SK-N-SH treated with all-trans-retinoic acid at 6 μM for 48 hours (cell line): Measurements from ENCODE around the gene DENND6A.

Source experiments
- ATAC-seq: fragments of 200-7000 bp; cut with Tn5 transposase; 3 replicates; pipeline ENCODE4 v1.9.1; 2020; ENCODE audit warnings: mild to moderate bottlenecking, moderate library complexity
- ARNTL ChIP-seq: fragments of 450-650 bp; formaldehyde crosslinking; IDR thresholded peaks from 2 replicates; pipeline ENCODE4 v1.5.0; 2020; ENCODE audit warnings: low read depth, mild to moderate bottlenecking, moderate library complexity, borderline replicate concordance
- CSDC2 ChIP-seq: fragments of 250-450 bp; sonication (Bioruptor Pico); IDR thresholded peaks from 2 replicates; pipeline ENCODE4 v1.5.0; 2020; ENCODE audit warnings: mild to moderate bottlenecking, moderate library complexity
- ESRRG ChIP-seq: fragments of 250-450 bp; sonication (Bioruptor Pico); IDR thresholded peaks from 2 replicates; pipeline ENCODE4 v1.6.1; 2021; ENCODE audit warnings: mild to moderate bottlenecking
- GLIS3 ChIP-seq: fragments of 250-450 bp; sonication (Bioruptor Pico); IDR thresholded peaks from 2 replicates; pipeline ENCODE4 v1.5.0; 2020; ENCODE audit warnings: mild to moderate bottlenecking, moderate library complexity
- ISL1 ChIP-seq: fragments of 250-450 bp; sonication (Bioruptor Pico); IDR thresholded peaks from 2 replicates; pipeline ENCODE4 v2.1.2; 2022; ENCODE audit warnings: mild to moderate bottlenecking, moderate library complexity
- RARB ChIP-seq: fragments of 250-450 bp; sonication (Bioruptor Pico); IDR thresholded peaks from 2 replicates; pipeline ENCODE4 v1.8.0; 2021; ENCODE audit warnings: mild to moderate bottlenecking, moderate library complexity
- TCF4 ChIP-seq: fragments of 250-450 bp; sonication (Bioruptor Pico); IDR thresholded peaks from 2 replicates; pipeline ENCODE4 v1.8.0; 2021; ENCODE audit warnings: mild to moderate bottlenecking, moderate library complexity, borderline replicate concordance
- ZC3H10 ChIP-seq: fragments of 250-450 bp; sonication (Bioruptor Pico); IDR thresholded peaks from 2 replicates; pipeline ENCODE4 v1.5.1; 2021; ENCODE audit warnings: mild to moderate bottlenecking, moderate library complexity
- ZFP3 ChIP-seq: fragments of 250-450 bp; sonication (Bioruptor Pico); IDR thresholded peaks from 2 replicates; pipeline ENCODE4 v1.5.0; 2020; ENCODE audit warnings: mild to moderate bottlenecking, moderate library complexity
- ZFP30 ChIP-seq: fragments of 450-650 bp; formaldehyde crosslinking; IDR thresholded peaks from 2 replicates; pipeline ENCODE4 v1.5.0; 2022; ENCODE audit warnings: mild to moderate bottlenecking, moderate library complexity
- ZNF565 ChIP-seq: fragments of 450-650 bp; formaldehyde crosslinking; conservative IDR thresholded peaks from 2 replicates; pipeline ENCODE4 v1.5.0; 2020; ENCODE audit warnings: low read depth, mild to moderate bottlenecking, moderate library complexity
- ZNF70 ChIP-seq: fragments of 450-650 bp; formaldehyde crosslinking; IDR thresholded peaks from 2 replicates; pipeline ENCODE4 v1.5.0; 2020; ENCODE audit warnings: mild to moderate bottlenecking, moderate library complexity
- TF ChIP-seq, protein P1 (sequence below): fragments of 250-450 bp; sonication (Bioruptor Pico); IDR thresholded peaks from 2 replicates; pipeline ENCODE4 v1.8.0; 2020; ENCODE audit warnings: mild to moderate bottlenecking, moderate library complexity, borderline replicate concordance
- TF ChIP-seq, protein P2 (sequence below): fragments of 250-450 bp; sonication (Bioruptor Pico); IDR thresholded peaks from 2 replicates; pipeline ENCODE4 v1.5.1; 2021; ENCODE audit warnings: mild to moderate bottlenecking, moderate library complexity
- TF ChIP-seq, protein P3 (sequence below): fragments of 250-450 bp; sonication (Bioruptor Pico); IDR thresholded peaks from 2 replicates; pipeline ENCODE4 v1.5.0; 2020; ENCODE audit warnings: mild to moderate bottlenecking, moderate library complexity

Gene DENND6A, protein sequence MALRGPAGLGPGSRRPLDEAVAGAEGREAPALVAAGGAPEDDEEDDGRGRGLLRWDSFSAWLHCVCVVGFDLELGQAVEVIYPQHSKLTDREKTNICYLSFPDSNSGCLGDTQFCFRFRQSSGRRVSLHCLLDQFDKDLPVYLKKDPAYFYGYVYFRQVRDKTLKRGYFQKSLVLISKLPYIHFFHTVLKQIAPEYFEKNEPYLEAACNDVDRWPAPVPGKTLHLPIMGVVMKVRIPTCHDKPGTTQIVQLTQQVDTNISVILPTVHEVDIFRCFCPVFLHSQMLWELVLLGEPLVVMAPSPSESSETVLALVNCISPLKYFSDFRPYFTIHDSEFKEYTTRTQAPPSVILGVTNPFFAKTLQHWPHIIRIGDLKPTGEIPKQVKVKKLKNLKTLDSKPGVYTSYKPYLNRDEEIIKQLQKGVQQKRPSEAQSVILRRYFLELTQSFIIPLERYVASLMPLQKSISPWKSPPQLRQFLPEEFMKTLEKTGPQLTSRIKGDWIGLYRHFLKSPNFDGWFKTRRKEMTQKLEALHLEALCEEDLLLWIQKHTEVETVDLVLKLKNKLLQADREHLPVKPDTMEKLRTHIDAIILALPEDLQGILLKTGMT

DNA sequence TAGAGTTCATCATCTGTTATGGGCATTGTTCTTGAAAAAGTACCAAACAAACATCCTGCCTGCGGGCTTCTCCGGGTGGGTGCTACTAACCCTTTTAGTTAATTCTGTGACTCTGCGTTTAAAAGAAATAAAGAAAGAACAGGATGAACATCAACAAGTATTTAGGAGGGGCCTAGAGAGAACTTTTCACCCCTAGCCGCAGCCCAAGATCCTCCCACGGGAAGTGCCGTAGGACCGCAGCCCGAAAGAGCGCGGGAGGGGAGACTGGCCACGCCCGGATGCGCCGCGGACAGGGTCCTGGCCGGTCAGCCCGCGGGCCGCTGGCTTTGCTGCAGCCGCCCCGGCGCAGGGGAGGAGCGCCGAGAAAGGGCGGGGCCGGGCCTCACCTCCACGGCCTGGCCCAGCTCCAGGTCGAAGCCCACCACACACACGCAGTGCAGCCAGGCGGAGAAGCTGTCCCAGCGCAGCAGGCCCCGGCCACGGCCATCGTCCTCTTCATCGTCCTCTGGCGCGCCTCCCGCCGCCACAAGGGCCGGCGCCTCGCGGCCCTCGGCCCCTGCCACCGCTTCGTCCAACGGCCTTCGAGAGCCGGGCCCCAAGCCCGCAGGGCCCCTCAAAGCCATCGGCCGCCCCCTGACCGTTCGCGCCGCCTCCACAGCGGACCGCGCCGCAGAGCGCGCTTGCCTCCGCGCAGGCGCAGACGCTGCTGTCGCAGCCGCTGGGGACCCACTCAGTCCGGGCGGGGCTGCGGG, at the start of gene DENND6A:
DENND6A (minus strand) TSS at position 682 of the 752 bp plus-strand sequence; CDS start at position 623, 59 bp downstream.
- TF ChIP-seq ZFP30 (CRISPR knock-in tag) (no peak), ZFP3 (CRISPR knock-in tag) (0 out of 2 replicates have a peak, but pooled peaks have one; percentile 52), ZNF565 (CRISPR knock-in tag) (0 out of 2 replicates have a peak, but pooled peaks have one; percentile 52)
- TF ChIP-seq, protein P1, sequence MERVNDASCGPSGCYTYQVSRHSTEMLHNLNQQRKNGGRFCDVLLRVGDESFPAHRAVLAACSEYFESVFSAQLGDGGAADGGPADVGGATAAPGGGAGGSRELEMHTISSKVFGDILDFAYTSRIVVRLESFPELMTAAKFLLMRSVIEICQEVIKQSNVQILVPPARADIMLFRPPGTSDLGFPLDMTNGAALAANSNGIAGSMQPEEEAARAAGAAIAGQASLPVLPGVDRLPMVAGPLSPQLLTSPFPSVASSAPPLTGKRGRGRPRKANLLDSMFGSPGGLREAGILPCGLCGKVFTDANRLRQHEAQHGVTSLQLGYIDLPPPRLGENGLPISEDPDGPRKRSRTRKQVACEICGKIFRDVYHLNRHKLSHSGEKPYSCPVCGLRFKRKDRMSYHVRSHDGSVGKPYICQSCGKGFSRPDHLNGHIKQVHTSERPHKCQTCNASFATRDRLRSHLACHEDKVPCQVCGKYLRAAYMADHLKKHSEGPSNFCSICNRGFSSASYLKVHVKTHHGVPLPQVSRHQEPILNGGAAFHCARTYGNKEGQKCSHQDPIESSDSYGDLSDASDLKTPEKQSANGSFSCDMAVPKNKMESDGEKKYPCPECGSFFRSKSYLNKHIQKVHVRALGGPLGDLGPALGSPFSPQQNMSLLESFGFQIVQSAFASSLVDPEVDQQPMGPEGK (CRISPR knock-in tag) = 0 out of 2 replicates have a peak, but pooled peaks have one; percentile 21
- TF ChIP-seq, protein P2, sequence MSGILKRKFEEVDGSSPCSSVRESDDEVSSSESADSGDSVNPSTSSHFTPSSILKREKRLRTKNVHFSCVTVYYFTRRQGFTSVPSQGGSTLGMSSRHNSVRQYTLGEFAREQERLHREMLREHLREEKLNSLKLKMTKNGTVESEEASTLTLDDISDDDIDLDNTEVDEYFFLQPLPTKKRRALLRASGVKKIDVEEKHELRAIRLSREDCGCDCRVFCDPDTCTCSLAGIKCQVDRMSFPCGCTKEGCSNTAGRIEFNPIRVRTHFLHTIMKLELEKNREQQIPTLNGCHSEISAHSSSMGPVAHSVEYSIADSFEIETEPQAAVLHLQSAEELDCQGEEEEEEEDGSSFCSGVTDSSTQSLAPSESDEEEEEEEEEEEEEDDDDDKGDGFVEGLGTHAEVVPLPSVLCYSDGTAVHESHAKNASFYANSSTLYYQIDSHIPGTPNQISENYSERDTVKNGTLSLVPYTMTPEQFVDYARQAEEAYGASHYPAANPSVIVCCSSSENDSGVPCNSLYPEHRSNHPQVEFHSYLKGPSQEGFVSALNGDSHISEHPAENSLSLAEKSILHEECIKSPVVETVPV (CRISPR knock-in tag) = no peak
- ATAC-seq = peak; percentile 97

DNA sequence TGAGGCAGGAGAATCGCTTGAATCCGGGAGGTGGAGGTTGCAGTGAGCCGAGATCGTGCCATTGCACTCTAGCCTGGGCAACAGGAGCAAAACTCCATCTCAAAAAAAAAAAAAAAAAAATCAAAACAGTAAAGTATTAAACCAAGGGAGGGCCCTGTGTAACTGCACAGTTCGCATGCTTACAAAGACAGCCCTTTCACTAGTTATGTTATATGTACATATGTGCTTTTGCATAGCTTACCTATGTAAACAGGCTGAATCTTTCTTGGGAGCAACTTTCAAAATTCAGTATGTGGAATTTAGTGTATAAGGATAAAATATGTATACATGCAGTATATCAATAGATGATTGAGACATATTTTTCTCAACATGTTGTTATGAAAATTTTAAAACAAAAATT, 47.1 kb upstream of the DENND6A start:
- TF ChIP-seq ARNTL (CRISPR knock-in tag) = no peak
- TF ChIP-seq, protein P2 (CRISPR knock-in tag) = no peak
- no peak for TF ChIP-seq ZC3H10
- no peak for TF ChIP-seq ZNF565 (CRISPR knock-in tag)
- no peak for TF ChIP-seq CSDC2 (CRISPR knock-in tag)
- no peak for TF ChIP-seq ZNF70 (CRISPR knock-in tag)
- TF ChIP-seq, protein P3, sequence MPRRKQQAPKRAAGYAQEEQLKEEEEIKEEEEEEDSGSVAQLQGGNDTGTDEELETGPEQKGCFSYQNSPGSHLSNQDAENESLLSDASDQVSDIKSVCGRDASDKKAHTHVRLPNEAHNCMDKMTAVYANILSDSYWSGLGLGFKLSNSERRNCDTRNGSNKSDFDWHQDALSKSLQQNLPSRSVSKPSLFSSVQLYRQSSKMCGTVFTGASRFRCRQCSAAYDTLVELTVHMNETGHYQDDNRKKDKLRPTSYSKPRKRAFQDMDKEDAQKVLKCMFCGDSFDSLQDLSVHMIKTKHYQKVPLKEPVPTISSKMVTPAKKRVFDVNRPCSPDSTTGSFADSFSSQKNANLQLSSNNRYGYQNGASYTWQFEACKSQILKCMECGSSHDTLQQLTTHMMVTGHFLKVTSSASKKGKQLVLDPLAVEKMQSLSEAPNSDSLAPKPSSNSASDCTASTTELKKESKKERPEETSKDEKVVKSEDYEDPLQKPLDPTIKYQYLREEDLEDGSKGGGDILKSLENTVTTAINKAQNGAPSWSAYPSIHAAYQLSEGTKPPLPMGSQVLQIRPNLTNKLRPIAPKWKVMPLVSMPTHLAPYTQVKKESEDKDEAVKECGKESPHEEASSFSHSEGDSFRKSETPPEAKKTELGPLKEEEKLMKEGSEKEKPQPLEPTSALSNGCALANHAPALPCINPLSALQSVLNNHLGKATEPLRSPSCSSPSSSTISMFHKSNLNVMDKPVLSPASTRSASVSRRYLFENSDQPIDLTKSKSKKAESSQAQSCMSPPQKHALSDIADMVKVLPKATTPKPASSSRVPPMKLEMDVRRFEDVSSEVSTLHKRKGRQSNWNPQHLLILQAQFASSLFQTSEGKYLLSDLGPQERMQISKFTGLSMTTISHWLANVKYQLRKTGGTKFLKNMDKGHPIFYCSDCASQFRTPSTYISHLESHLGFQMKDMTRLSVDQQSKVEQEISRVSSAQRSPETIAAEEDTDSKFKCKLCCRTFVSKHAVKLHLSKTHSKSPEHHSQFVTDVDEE (CRISPR knock-in tag) = no peak
- no peak for TF ChIP-seq ISL1
- no peak for TF ChIP-seq GLIS3
- TF ChIP-seq ESRRG (CRISPR knock-in tag) = no peak
- TF ChIP-seq, protein P1 (CRISPR knock-in tag) = no peak
- TF ChIP-seq TCF4 = no peak
- TF ChIP-seq RARB (CRISPR knock-in tag) = no peak
- TF ChIP-seq, all 23 proteins: peak for 0
- ATAC-seq = no peak

DNA sequence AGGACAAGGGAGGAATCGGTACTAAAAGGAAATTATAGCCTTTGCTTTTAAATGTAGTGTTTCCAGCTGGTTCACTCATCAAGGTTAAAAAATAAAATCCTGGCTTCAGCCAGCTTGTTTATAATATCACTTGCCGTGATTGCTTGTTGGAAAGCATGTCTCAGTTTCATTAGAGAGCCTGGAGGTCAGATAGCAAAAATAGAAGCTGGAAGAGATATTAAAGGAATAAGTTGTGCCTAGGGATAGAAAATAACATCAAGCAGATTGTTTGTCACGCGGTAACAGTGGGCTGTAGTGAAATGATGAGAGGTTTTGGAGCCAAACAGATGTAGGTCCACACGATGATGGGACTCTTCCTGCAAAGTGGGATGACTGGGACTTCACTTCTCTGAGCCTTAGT, 45.5 kb upstream of the DENND6A start:
- ATAC-seq = no peak
- TF ChIP-seq, protein P1 (CRISPR knock-in tag) = no peak
- TF ChIP-seq TCF4 = no peak
- TF ChIP-seq ZNF70 (CRISPR knock-in tag) = no peak
- no peak for TF ChIP-seq ESRRG (CRISPR knock-in tag)
- TF ChIP-seq ZC3H10 = no peak
- TF ChIP-seq, protein P3 (CRISPR knock-in tag) = no peak
- no peak for TF ChIP-seq ARNTL (CRISPR knock-in tag)
- TF ChIP-seq, protein P2 (CRISPR knock-in tag) = no peak
- TF ChIP-seq, all 23 proteins: peak for 0
